A549 (cell line): Measurements from ENCODE around the gene CCDC7. TPM values are rescaled to one million over a fixed set of nuclear protein-coding genes. Genes with fewer than 3 reads are reported as not detected.

Experiments
- ATAC-seq, 2 experiments: fragments of 200-7000 bp in 1 of 2; fragments of >200 bp in 1 of 2; cut with Nextera tagmentation in 1 of 2; cut with Tn5 transposase in 1 of 2; 3 replicates each; pipeline versions ENCODE4 v1.8.0 to v1.9.1; 2018 to 2020; ENCODE audit warnings: mild to moderate bottlenecking in 1 of 2, moderate library complexity in 1 of 2
- CTCF ChIA-PET: fragments of 300-600 bp; sonication (Branson Sonifier 250); formaldehyde crosslinking; extraction: SDS; loops from one replicate; lab custom pipeline; 2021; ENCODE audit warnings: antibody characterized with exemption, inconsistent platforms; lab: Yijun Ruan, JAX
- POLR2A ChIA-PET: fragments of 350-600 bp; formaldehyde crosslinking; extraction: SDS; loops from one replicate; lab custom pipeline; 2021; ENCODE audit warnings: antibody characterized with exemption, inconsistent platforms; lab: Yijun Ruan, JAX
- DNase-seq, 2 experiments: peaks; one replicate each; pipeline versions ENCODE4 v3.0.0 to v3.0.0-alpha.2; 2011 to 2016; ENCODE audit warnings: low read depth in 1 of 2, low spot score in 1 of 2
- FAIRE-seq: peaks from 2 replicates; lab custom pipeline; 2011; peaks lifted over from hg19 to GRCh38; lab: Jason Lieb, UNC
- H3K27ac ChIP-seq, 2 experiments: fragments of >200 bp; sonication (Bioruptor Twin); formaldehyde crosslinking; 3 replicates each; pipeline ENCODE4 v1.5.1; 2016 to 2017
- H3K4me1 ChIP-seq: fragments of >200 bp; sonication (Bioruptor Twin); formaldehyde crosslinking; 3 replicates; pipeline ENCODE4 v1.6.1; 2016
- H3K4me2 ChIP-seq: fragments of >200 bp; sonication (Bioruptor Twin); formaldehyde crosslinking; 3 replicates; pipeline ENCODE4 v1.6.1; 2016
- H3K4me3 ChIP-seq: fragments of >200 bp; sonication (Bioruptor Twin); formaldehyde crosslinking; 3 replicates; pipeline ENCODE4 v1.5.1; 2016
- H3K9me3 ChIP-seq: fragments of >200 bp; sonication (Bioruptor Twin); formaldehyde crosslinking; 3 replicates; pipeline ENCODE4 v1.6.1; 2016
- CHD4 ChIP-seq: fragments of 200-600 bp; sonication (generic); IDR thresholded peaks from 2 replicates; pipeline ENCODE4 v1.6.1; 2016; ENCODE audit warnings: antibody characterized with exemption, mild to moderate bottlenecking, borderline replicate concordance
- CTCF ChIP-seq: fragments of >200 bp; sonication (Bioruptor Twin); formaldehyde crosslinking; IDR thresholded peaks from 3 replicates; pipeline ENCODE4 v1.5.1; 2016
- E2F6 ChIP-seq: IDR thresholded peaks from 2 replicates; pipeline ENCODE4 v1.6.1; 2012; ENCODE audit warnings: low read depth, borderline replicate concordance
- EHMT2 ChIP-seq: fragments of 200-600 bp; sonication (generic); IDR thresholded peaks from 2 replicates; pipeline ENCODE4 v1.6.1; 2016; ENCODE audit warnings: antibody characterized with exemption, low read depth, mild to moderate bottlenecking, moderate library complexity
- FOSL2 ChIP-seq, 2 experiments: fragments of 450-650 bp in 1 of 2; fragments of >200 bp in 1 of 2; sonication (Bioruptor Twin) in 1 of 2; formaldehyde crosslinking; IDR thresholded peaks; 2 replicates each; pipeline versions ENCODE4 v1.5.0 to v1.6.1; 2016 to 2020; ENCODE audit warnings: mild to moderate bottlenecking in 1 of 2, moderate library complexity in 1 of 2
- HEYL ChIP-seq: fragments of 250-450 bp; sonication (Bioruptor Pico); IDR thresholded peaks from 2 replicates; pipeline ENCODE4 v1.8.0; 2021; ENCODE audit warnings: mild to moderate bottlenecking, moderate library complexity
- HMGXB4 ChIP-seq: fragments of 250-450 bp; sonication (Bioruptor Pico); IDR thresholded peaks from 2 replicates; pipeline ENCODE4 v1.5.0; 2021; ENCODE audit warnings: mild to moderate bottlenecking, moderate library complexity, borderline replicate concordance
- HOXA7 ChIP-seq: fragments of 250-450 bp; sonication (Bioruptor Pico); IDR thresholded peaks from 2 replicates; pipeline ENCODE4 v1.5.0; 2020; ENCODE audit warnings: mild to moderate bottlenecking, moderate library complexity
- HOXB13 ChIP-seq: fragments of 250-450 bp; sonication (Bioruptor Pico); IDR thresholded peaks from 2 replicates; pipeline ENCODE4 v1.5.0; 2020; ENCODE audit warnings: low read depth, mild to moderate bottlenecking, moderate library complexity
- MAFK ChIP-seq: fragments of 450-650 bp; IDR thresholded peaks from 2 replicates; pipeline ENCODE4 v1.6.1; 2014; ENCODE audit not compliant: partially characterized antibody
- NR3C1 ChIP-seq: fragments of >200 bp; sonication (Bioruptor Twin); formaldehyde crosslinking; IDR thresholded peaks from 3 replicates; pipeline ENCODE4 v1.6.1; 2017
- PBX3 ChIP-seq: IDR thresholded peaks from 2 replicates; pipeline ENCODE4 v1.6.1; 2012
- RAD21 ChIP-seq, 2 experiments: fragments of >200 bp in 1 of 2; sonication (Bioruptor Twin) in 1 of 2; formaldehyde crosslinking in 1 of 2; IDR thresholded peaks in 1 of 2; conservative IDR thresholded peaks in 1 of 2; 2 replicates in 1 of 2; 3 replicates in 1 of 2; pipeline ENCODE4 v1.6.1; 2012 to 2018; ENCODE audit warnings: inconsistent platforms in 1 of 2
- REST ChIP-seq: fragments of 200-600 bp; sonication (generic); IDR thresholded peaks from 2 replicates; pipeline ENCODE4 v1.6.1; 2016; ENCODE audit warnings: antibody characterized with exemption, mild to moderate bottlenecking, moderate library complexity
- SMC3 ChIP-seq: fragments of >200 bp; sonication (Bioruptor Twin); formaldehyde crosslinking; IDR thresholded peaks from 3 replicates; pipeline ENCODE4 v1.6.1; 2018; ENCODE audit warnings: inconsistent platforms
- SREBF2 ChIP-seq: fragments of 450-650 bp; IDR thresholded peaks from 2 replicates; pipeline ENCODE4 v1.6.1; 2014; ENCODE audit warnings: mild to moderate bottlenecking, moderate library complexity
- USF2 ChIP-seq: fragments of 450-650 bp; IDR thresholded peaks from 2 replicates; pipeline ENCODE4 v1.6.1; 2014; ENCODE audit warnings: antibody characterized with exemption
- ZSCAN20 ChIP-seq: fragments of 250-450 bp; sonication (Bioruptor Pico); IDR thresholded peaks from 2 replicates; pipeline ENCODE4 v1.8.0; 2022; ENCODE audit warnings: mild to moderate bottlenecking, moderate library complexity
- WGBS: methylation state at CpG from one replicate; pipeline ENCODE4 v1.1.6; 2017; ENCODE audit errors: missing lambda C conversion rate; 5-methylcytosine and 5-hydroxymethylcytosine counted together
- polyA plus RNA-seq, 4 experiments: library from polyadenylated mRNA; depleted of rRNA in 3 of 4; stranded (reverse); fragments of >200 nt; fragmentation: RNase III in 1 of 4; extraction: RNeasy Plus Mini Kit Qiagen cat#74134 plus additional on column Dnase treatment in 1 of 4; gene quantifications; 2 replicates in 3 of 4; 3 replicates in 1 of 4; pipeline ENCODE4 v1.2.3, GENCODE V29; 2011 to 2017

The CCDC7 gene
- polyA plus RNA-seq, 2 of the 4 experiments (the other 2 are of a cell fraction): 1.2 to 2.9 TPM

DNA sequence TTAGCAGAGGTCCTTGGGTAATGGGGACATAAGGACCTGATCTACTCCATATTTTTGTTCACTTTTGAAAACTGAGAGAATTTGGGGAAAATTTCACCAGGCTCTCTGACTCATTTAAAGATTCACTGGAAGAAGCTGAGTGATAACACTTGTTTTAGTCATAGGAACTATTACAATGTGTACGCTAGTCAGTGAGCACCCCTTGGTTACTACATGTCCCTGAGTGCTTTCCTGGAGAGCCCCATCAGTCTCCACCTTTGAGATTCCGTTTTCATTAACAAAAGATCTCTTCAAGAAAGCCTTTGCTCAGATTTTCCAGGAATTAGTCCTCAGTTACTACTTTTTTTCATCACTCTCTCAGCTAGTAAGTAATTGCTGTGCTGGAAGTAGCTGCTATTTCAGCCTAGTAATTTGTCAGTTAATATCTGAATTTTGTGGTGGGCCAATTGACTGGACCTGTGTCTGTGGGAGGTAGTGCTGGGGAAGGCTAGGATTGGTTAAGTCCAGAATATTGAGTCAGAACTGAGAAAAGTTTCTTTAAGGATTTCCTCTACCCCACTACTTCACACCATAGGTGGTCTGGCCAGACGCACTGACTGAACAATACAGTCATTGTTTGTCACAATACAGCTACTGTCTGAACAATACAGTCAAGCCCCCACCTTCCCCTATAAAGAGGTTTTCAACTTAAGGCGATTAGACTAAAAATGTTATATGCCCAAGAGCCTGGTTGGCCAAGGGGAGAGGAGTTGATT is 235.0 kb downstream of the CCDC7 start:
- no peak for ATAC-seq
- no peak overlapping the region for H3K27ac ChIP-seq
- FAIRE-seq: no peak
- CTCF ChIA-PET: no interaction called here
- DNase-seq: no peak
- no peak overlapping the region for H3K4me2 ChIP-seq
- POLR2A ChIA-PET: no interaction called here
- H3K4me1 ChIP-seq: no peaks in the 10 kb centered on the region
- H3K4me3 ChIP-seq: no peak overlapping the region
- no peak for TF ChIP-seq ZSCAN20 (CRISPR knock-in tag)
- no peak for TF ChIP-seq PBX3
- TF ChIP-seq EHMT2: no peak
- TF ChIP-seq HEYL (CRISPR knock-in tag): no peak
- TF ChIP-seq RAD21 (conservative IDR thresholded peaks at IDR 0.05 in 1 of 2, IDR thresholded peaks at IDR 0.05 in 1 of 2): no peak
- TF ChIP-seq MAFK: no peak
- no peak for TF ChIP-seq E2F6
- TF ChIP-seq CHD4: no peak
- no peak for TF ChIP-seq SREBF2
- TF ChIP-seq REST: no peak
- TF ChIP-seq FOSL2 (IDR thresholded peaks at IDR 0.05): no peak
- TF ChIP-seq FOSL2 (CRISPR knock-in tag; IDR thresholded peaks at IDR 0.05): no peak
- no peak for TF ChIP-seq NR3C1
- TF ChIP-seq HMGXB4: no peak
- TF ChIP-seq USF2: no peak
- no peak for TF ChIP-seq HOXB13 (CRISPR knock-in tag)
- TF ChIP-seq SMC3: no peak
- no peak for TF ChIP-seq CTCF
- no peak for TF ChIP-seq HOXA7 (CRISPR knock-in tag)
- peaks cover 4% of the 10 kb centered on the region; the same call in 2 of the 3 replicates for H3K9me3 ChIP-seq
- 62% methylated on average over 4 of the region's 4 CpGs for WGBS
